Kidney (tissue), 14 donors: Measurements from ENCODE around the gene ALPI. TPM values are rescaled to one million over a fixed set of nuclear protein-coding genes. Genes with fewer than 3 reads are reported as not detected.
A peak's percentile ranks its signal among the peaks of the same experiment; 100 is the strongest.

Source experiments
- DNase-seq, 5 donors: peaks; one replicate each; pipeline ENCODE4 v3.0.0-alpha.2; 2013 to 2020
- FAIRE-seq: peaks from 2 replicates; lab custom pipeline; 2012; peaks lifted over from hg19 to GRCh38; lab: Jason Lieb, UNC
- H3K27ac ChIP-seq, 2 donors: one replicate each; pipeline ENCODE4 v1.7.0; 2013; ENCODE audit warnings: low read depth in 2 of 2, low read length in 2 of 2, inconsistent platforms in 1 of 2
- H3K27me3 ChIP-seq: one replicate; pipeline ENCODE4 v1.7.1; 2013; ENCODE audit warnings: low read length, inconsistent platforms; ENCODE audit not compliant: control insufficient read depth, insufficient read depth
- H3K36me3 ChIP-seq, 3 donors: one replicate each; pipeline versions ENCODE4 v1.7.0 to v1.7.1; 2013; ENCODE audit warnings: low read length in 3 of 3, control low read depth in 1 of 3, inconsistent platforms in 1 of 3; ENCODE audit not compliant: insufficient read depth in 3 of 3, control insufficient read depth in 2 of 3
- H3K4me1 ChIP-seq, 3 donors: one replicate each; pipeline versions ENCODE4 v1.7.0 to v1.7.1; 2013; ENCODE audit warnings: low read length in 3 of 3, inconsistent platforms in 1 of 3, low read depth in 1 of 3; ENCODE audit not compliant: control insufficient read depth in 2 of 3, insufficient read depth in 2 of 3
- H3K4me3 ChIP-seq, 3 donors: one replicate each; pipeline versions ENCODE4 v1.7.0 to v1.8.1; 2013; ENCODE audit warnings: low read length in 3 of 3, control low read depth in 1 of 3, inconsistent platforms in 1 of 3
- H3K9ac ChIP-seq, 3 donors: one replicate each; pipeline versions ENCODE4 v1.7.0 to v1.7.1; 2013; ENCODE audit warnings: low read length in 3 of 3, control low read depth in 1 of 3, inconsistent platforms in 1 of 3
- H3K9me3 ChIP-seq, 3 donors: one replicate each; pipeline versions ENCODE4 v1.7.0 to v1.7.1; 2013; ENCODE audit warnings: low read length in 3 of 3, control low read depth in 1 of 3, inconsistent platforms in 1 of 3; ENCODE audit not compliant: control insufficient read depth in 2 of 3, insufficient read depth in 1 of 3
- CTCF ChIP-seq: IDR thresholded peaks from 3 replicates; pipeline ENCODE4 v1.5.1; 2012; ENCODE audit warnings: mild to moderate bottlenecking, moderate library complexity, borderline replicate concordance; ENCODE audit not compliant: insufficient read depth; ENCODE audit errors: extremely low read depth
- intact Hi-C: fragments of 100-400 bp; cut with DNase I; formaldehyde crosslinking; loops from one replicate; pipeline ENCODE4 v1.11.1; 2022
- polyA plus RNA-seq: library from polyadenylated mRNA; stranded (reverse); fragments of 350-450 nt; fragmentation: Illumina TruSeq; extraction: RNeasy Lipid Tissue Mini Kit (QIAGEN cat#74804); gene quantifications from one replicate; pipeline ENCODE4 v1.2.3, GENCODE V29; 2014; ENCODE audit warnings: low read depth, low replicate concordance; ENCODE audit not compliant: insufficient read depth
- total RNA-seq: library from RNA; stranded (reverse); fragmentation: NEBNext Ultra II Directional; extraction: Animal tissue kit (Norgen Biotek cat#: 25700); gene quantifications from one replicate; pipeline ENCODE4 v1.2.1, GENCODE V29; 2021
- donor health status: control.
- donor health status: control.
- donor health status: control.
- donor health status: control.
- donor health status: control.
- donor health status: DM: yes; HTN: yes; CAD: no.
- donor health status: Normal renal cell carcinoma (clear cell type).

ALPI gene
- total and polyA plus RNA-seq, 2 donors from 2014 or later, result 0.09 to 0.49 TPM

- Histone ChIP-seq H3K9ac (no peak overlapping the region), H3K9me3 (no peaks in the 10 kb centered on the region), H3K4me3 (no peak overlapping the region), H3K36me3 (no peaks in the 10 kb centered on the region), H3K27ac (no peak overlapping the region), H3K27me3 (no peaks in the 10 kb centered on the region), H3K4me1 (no peaks in the 10 kb centered on the region)
- FAIRE-seq, result no peak
- TF ChIP-seq CTCF, result no peak
- intact Hi-C loops, result no loop called here
- peak in 2 of 5 donors; percentile 9 to 42 for DNase-seq
Measured at GRCh38 chr2:232458051-232458660, 2.2 kb downstream of the ALPI start.

- Histone ChIP-seq H3K4me3 (no peak overlapping the region), H3K36me3 (no peaks in the 10 kb centered on the region), H3K9ac (no peak overlapping the region), H3K27me3 (no peaks in the 10 kb centered on the region), H3K27ac (no peak overlapping the region), H3K9me3 (no peaks in the 10 kb centered on the region), H3K4me1 (no peaks in the 10 kb centered on the region)
- no peak for TF ChIP-seq CTCF
- DNase-seq (peak in 1 of 5 donors; percentile 37), FAIRE-seq (no peak)
- intact Hi-C loops, result no loop called here
Measured at GRCh38 chr2:232458661-232459418, 2.9 kb downstream of the ALPI start.

- Histone ChIP-seq H3K27me3 (no peaks in the 10 kb centered on the region), H3K4me3 (no peak overlapping the region), H3K36me3 (no peaks in the 10 kb centered on the region), H3K9ac (no peak overlapping the region), H3K27ac (no peak overlapping the region), H3K4me1 (no peaks in the 10 kb centered on the region), H3K9me3 (no peaks in the 10 kb centered on the region)
- FAIRE-seq, result no peak
- intact Hi-C loops, result no loop called here
- TF ChIP-seq CTCF, result no peak
- peak in 1 of 5 donors; percentile 28 for DNase-seq
Measured at GRCh38 chr2:232459419-232460035, 3.6 kb downstream of the ALPI start.
